Measurements from ENCODE around the gene ST8SIA6. TPM values are rescaled to one million over a fixed set of nuclear protein-coding genes. Genes with fewer than 3 reads are reported as not detected.

ST8SIA6 gene
- total and polyA plus RNA-seq, 9 of the 15 experiments (the other 6 are each of a cell fraction or from before 2014, with no cell fraction given): 0.69 to 6.7 (median 5.0) TPM

DNA sequence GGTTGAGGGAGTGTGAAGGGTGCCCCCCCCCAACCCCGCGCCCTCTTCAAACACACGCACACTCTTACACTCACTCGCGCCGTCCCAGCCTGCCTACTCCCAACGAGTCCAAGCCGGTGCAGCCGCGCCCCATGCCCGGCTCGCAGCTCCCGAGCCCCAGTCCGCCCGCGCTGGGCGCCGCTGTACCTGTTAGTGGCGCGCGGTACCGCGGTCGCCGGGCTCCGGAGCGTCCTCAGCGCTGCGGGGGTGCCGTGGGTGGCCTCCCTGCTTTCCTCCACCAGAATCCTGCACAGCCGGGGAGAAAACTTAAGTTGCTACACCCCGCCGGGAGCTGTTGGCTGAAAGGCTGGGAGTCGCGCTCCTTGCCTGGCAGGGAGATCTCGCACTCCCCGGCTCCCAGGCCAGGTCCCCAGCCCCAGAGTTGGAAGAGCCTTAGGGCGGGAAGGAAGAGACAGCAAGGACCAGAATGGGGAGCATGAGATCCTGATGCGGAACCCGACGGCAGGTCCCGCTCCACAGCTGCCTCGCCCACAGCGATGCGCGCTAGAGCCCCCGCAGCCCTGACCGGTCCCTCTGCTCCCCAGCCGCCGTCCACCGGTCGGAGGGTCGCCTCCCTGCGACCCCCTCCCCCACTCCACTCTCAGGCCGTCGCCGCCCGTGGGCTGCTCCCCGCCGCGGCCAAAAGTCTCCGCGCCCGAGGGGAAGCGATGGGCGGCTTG lies 863 bp downstream of the ST8SIA6 start (continued):
- TF ChIP-seq, protein P1, sequence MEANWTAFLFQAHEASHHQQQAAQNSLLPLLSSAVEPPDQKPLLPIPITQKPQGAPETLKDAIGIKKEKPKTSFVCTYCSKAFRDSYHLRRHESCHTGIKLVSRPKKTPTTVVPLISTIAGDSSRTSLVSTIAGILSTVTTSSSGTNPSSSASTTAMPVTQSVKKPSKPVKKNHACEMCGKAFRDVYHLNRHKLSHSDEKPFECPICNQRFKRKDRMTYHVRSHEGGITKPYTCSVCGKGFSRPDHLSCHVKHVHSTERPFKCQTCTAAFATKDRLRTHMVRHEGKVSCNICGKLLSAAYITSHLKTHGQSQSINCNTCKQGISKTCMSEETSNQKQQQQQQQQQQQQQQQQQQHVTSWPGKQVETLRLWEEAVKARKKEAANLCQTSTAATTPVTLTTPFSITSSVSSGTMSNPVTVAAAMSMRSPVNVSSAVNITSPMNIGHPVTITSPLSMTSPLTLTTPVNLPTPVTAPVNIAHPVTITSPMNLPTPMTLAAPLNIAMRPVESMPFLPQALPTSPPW (CRISPR knock-in tag; IDR thresholded peaks at IDR 0.05): peak; percentile 69
- peak; percentile 44; the same call in 1 of the 2 replicates for TF ChIP-seq EGR1 (conservative IDR thresholded peaks at IDR 0.05)
- TF ChIP-seq, protein P2, sequence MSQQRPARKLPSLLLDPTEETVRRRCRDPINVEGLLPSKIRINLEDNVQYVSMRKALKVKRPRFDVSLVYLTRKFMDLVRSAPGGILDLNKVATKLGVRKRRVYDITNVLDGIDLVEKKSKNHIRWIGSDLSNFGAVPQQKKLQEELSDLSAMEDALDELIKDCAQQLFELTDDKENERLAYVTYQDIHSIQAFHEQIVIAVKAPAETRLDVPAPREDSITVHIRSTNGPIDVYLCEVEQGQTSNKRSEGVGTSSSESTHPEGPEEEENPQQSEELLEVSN (IDR thresholded peaks at IDR 0.05; ENCODE audit: borderline replicate concordance in 1 of 2, extremely low read depth in 1 of 2, insufficient read depth in 1 of 2, insufficient read length in 1 of 2, low read depth in 1 of 2, low read length in 1 of 2, poor library complexity in 1 of 2, severe bottlenecking in 1 of 2): peak in 1 of 2 experiments; percentile 44
- TF ChIP-seq ZNF134 (CRISPR knock-in tag; conservative IDR thresholded peaks at IDR 0.05): no peak

DNA sequence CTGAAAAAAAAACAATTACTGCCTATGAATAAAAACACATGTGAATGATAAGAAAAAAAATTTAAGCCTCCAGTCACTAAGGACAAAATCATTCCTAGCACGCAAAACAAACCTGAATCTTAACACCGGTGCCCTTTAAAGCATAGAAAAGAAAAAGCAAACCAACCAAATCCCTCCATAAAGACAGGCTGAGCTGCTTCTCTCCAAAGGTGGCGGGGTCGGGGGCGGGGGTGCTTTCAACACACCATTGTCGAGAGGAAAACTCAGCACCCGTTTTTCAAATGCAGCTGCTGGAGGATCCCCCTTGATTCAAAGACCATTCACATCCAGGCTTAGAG lies 1.4 kb downstream of the ST8SIA6 start:
- WGBS (ENCODE audit: insufficient coverage, low coverage, missing lambda C conversion rate): 0% methylated on average over 5 of the region's 7 CpGs
- H3K4me2 ChIP-seq (ENCODE audit: insufficient read depth, low read length): peak overlapping the region; percentile 96
- peak overlapping the region; percentile 77 for H3K4me3 ChIP-seq
- H3K9me3 ChIP-seq (replicated peaks; ENCODE audit: control insufficient read depth, insufficient read depth, low read depth, low read length): no peaks in the 10 kb centered on the region
- H3K4me1 ChIP-seq (replicated peaks in 1 of 2; ENCODE audit: control insufficient read depth in 2 of 2, insufficient read depth in 2 of 2, low read length in 2 of 2): peaks cover 22 to 41% of the 10 kb centered on the region in 2 experiments
- H3K9me1 ChIP-seq (ENCODE audit: control insufficient read depth, insufficient read depth, low read length): no peaks in the 10 kb centered on the region
- in situ Hi-C loops (cut with MboI): no loop called here
- no peak for FAIRE-seq
- BruUV-seq (replicated peaks): no TSS peak
- no peaks in the 10 kb centered on the region for H4K20me1 ChIP-seq (replicated peaks; ENCODE audit: control insufficient read depth, insufficient read depth, low read length)
- peaks cover 31% of the 10 kb centered on the region for H3K36me3 ChIP-seq (ENCODE audit: control insufficient read depth, insufficient read depth, low read length)
- CTCF ChIA-PET (ENCODE audit: low intra/inter-chr PET ratio): interaction anchor here (0.6 kb wide), 1 partner anchor 225 kb away, joined by 3 read pairs; the partner anchor contains the start of gene VIM
- ATAC-seq: no peak
- POLR2A ChIA-PET: interaction anchor here (0.7 to 6.4 kb wide), 3 partner anchors 11 to 14 kb away, joined by 3 to 29 read pairs (median 3); no protein-coding TSS in a partner anchor
- H3K79me2 ChIP-seq (ENCODE audit: control insufficient read depth, insufficient read depth, low read length): peaks cover 73% of the 10 kb centered on the region
- H3K9ac ChIP-seq (ENCODE audit: insufficient read depth in 1 of 2, low read depth in 2 of 2, low read length in 2 of 2): peak overlapping the region; percentile 90 to 98
- intact Hi-C loops (cut with micrococcal nuclease): no loop called here
- peak overlapping the region; percentile 91 for H3K27ac ChIP-seq (ENCODE audit: extremely low read depth, low read depth, low read length)
- no peak overlapping the region; the same call in 1 of the 2 replicates for H2AFZ ChIP-seq (ENCODE audit: low read depth, low read length)
- DNase-seq (ENCODE audit: extremely low read depth in 1 of 4, low spot score in 3 of 4): no peak
- H3K27me3 ChIP-seq (ENCODE audit: control insufficient read depth in 2 of 2, insufficient read depth in 2 of 2, low read length in 2 of 2): no peaks in the 10 kb centered on the region
- TF ChIP-seq, protein P3, sequence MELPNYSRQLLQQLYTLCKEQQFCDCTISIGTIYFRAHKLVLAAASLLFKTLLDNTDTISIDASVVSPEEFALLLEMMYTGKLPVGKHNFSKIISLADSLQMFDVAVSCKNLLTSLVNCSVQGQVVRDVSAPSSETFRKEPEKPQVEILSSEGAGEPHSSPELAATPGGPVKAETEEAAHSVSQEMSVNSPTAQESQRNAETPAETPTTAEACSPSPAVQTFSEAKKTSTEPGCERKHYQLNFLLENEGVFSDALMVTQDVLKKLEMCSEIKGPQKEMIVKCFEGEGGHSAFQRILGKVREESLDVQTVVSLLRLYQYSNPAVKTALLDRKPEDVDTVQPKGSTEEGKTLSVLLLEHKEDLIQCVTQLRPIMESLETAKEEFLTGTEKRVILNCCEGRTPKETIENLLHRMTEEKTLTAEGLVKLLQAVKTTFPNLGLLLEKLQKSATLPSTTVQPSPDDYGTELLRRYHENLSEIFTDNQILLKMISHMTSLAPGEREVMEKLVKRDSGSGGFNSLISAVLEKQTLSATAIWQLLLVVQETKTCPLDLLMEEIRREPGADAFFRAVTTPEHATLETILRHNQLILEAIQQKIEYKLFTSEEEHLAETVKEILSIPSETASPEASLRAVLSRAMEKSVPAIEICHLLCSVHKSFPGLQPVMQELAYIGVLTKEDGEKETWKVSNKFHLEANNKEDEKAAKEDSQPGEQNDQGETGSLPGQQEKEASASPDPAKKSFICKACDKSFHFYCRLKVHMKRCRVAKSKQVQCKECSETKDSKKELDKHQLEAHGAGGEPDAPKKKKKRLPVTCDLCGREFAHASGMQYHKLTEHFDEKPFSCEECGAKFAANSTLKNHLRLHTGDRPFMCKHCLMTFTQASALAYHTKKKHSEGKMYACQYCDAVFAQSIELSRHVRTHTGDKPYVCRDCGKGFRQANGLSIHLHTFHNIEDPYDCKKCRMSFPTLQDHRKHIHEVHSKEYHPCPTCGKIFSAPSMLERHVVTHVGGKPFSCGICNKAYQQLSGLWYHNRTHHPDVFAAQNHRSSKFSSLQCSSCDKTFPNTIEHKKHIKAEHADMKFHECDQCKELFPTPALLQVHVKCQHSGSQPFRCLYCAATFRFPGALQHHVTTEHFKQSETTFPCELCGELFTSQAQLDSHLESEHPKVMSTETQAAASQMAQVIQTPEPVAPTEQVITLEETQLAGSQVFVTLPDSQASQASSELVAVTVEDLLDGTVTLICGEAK (IDR thresholded peaks at IDR 0.05): 0 out of 2 replicates have a peak, but pooled peaks have one; percentile 5
- TF ChIP-seq, protein P3 (CRISPR knock-in tag; IDR thresholded peaks at IDR 0.05): no peak

Measured in K562 (cell line).